Duodenal mucosa (tissue), 2 donors: Measurements from ENCODE around the gene ZNF740.

Experiments
- H3K27ac ChIP-seq: one replicate; pipeline ENCODE4 v1.7.0; 2013; ENCODE audit warnings: low read depth, low read length
- H3K27me3 ChIP-seq, 2 donors: one replicate each; pipeline ENCODE4 v1.7.0; 2013; ENCODE audit warnings: low read length in 2 of 2, control low read depth in 1 of 2; ENCODE audit not compliant: insufficient read depth in 2 of 2, control insufficient read depth in 1 of 2
- H3K36me3 ChIP-seq, 2 donors: one replicate each; pipeline ENCODE4 v1.7.0; 2013; ENCODE audit warnings: low read length in 2 of 2, control low read depth in 1 of 2; ENCODE audit not compliant: insufficient read depth in 2 of 2, control insufficient read depth in 1 of 2
- H3K4me1 ChIP-seq, 2 donors: one replicate each; pipeline ENCODE4 v1.7.0; 2013; ENCODE audit warnings: low read length in 2 of 2, control low read depth in 1 of 2; ENCODE audit not compliant: insufficient read depth in 2 of 2, control insufficient read depth in 1 of 2
- H3K4me3 ChIP-seq, 2 donors: one replicate each; pipeline ENCODE4 v1.7.0; 2013; ENCODE audit warnings: low read length in 2 of 2, low read depth in 1 of 2
- H3K9ac ChIP-seq, 2 donors: one replicate each; pipeline ENCODE4 v1.7.0; 2013; ENCODE audit warnings: low read length in 2 of 2, low read depth in 1 of 2
- H3K9me3 ChIP-seq, 2 donors: one replicate each; pipeline ENCODE4 v1.7.0; 2013; ENCODE audit warnings: low read length in 2 of 2, control low read depth in 1 of 2; ENCODE audit not compliant: control insufficient read depth in 1 of 2

Gene ZNF740

GRCh38 chr12:53231921-53232645, 51.6 kb downstream of the ZNF740 start, which contains the start of gene RARG:
Gene RARG (minus strand): TSS chr12:53232209. CDS start chr12:53227545, 4,664 bp downstream.
- no peaks in the 10 kb centered on the region for H3K9me3 ChIP-seq
- peak within 1 kb of the TSS; percentile 63 to 65 for H3K4me3 ChIP-seq
- peaks cover 6 to 7% of the 10 kb centered on the region in 2 donors for H3K27me3 ChIP-seq
- H3K27ac ChIP-seq, result peak within 1 kb of the TSS; percentile 39
- H3K9ac ChIP-seq, result peak within 1 kb of the TSS in 1 of 2 donors; percentile 51
- H3K4me1 ChIP-seq, result peaks cover 28 to 30% of the 10 kb centered on the region in 2 donors
- H3K36me3 ChIP-seq, result no peaks in the 10 kb centered on the region

GRCh38 chr12:53232646-53233461, 52.3 kb downstream of the ZNF740 start:
- H3K4me3 ChIP-seq, result peak overlapping the region; percentile 63 to 65
- no peak overlapping the region for H3K27ac ChIP-seq
- H3K9me3 ChIP-seq, result no peaks in the 10 kb centered on the region
- H3K27me3 ChIP-seq, result peaks cover 7 to 10% of the 10 kb centered on the region in 2 donors
- peaks cover 28 to 30% of the 10 kb centered on the region in 2 donors for H3K4me1 ChIP-seq
- H3K9ac ChIP-seq, result peak overlapping the region in 1 of 2 donors; percentile 15
- no peaks in the 10 kb centered on the region for H3K36me3 ChIP-seq

DNA sequence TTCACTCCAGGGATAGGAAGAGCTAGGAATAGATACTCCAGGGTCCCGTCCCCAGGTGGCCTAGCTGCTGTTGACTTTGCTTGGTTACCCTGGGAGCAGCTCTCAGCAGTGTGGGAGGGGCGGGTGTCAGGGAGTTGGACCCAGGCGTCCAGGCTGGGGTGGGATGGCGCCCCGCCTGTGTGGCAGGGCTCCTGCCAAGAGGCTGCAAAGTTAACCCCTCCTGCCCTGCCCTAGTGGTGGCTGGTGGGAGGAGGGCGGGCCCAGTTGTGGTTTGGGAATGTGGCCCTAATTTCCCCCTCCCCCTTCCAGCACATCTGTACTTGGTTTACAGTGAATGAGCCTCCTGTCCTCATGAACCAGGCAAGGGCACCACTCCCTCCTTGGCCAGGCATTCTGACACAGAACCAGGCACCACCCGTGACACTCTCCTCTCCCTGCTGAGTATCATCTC, 53.2 kb downstream of the ZNF740 start:
- Histone ChIP-seq H3K4me3 (peak overlapping the region in 1 of 2 donors; percentile 10), H3K4me1 (peaks cover 28 to 30% of the 10 kb centered on the region in 2 donors), H3K27ac (no peak overlapping the region), H3K9ac (no peak overlapping the region), H3K9me3 (no peaks in the 10 kb centered on the region), H3K36me3 (no peaks in the 10 kb centered on the region), H3K27me3 (peaks cover 7 to 10% of the 10 kb centered on the region in 2 donors)

DNA sequence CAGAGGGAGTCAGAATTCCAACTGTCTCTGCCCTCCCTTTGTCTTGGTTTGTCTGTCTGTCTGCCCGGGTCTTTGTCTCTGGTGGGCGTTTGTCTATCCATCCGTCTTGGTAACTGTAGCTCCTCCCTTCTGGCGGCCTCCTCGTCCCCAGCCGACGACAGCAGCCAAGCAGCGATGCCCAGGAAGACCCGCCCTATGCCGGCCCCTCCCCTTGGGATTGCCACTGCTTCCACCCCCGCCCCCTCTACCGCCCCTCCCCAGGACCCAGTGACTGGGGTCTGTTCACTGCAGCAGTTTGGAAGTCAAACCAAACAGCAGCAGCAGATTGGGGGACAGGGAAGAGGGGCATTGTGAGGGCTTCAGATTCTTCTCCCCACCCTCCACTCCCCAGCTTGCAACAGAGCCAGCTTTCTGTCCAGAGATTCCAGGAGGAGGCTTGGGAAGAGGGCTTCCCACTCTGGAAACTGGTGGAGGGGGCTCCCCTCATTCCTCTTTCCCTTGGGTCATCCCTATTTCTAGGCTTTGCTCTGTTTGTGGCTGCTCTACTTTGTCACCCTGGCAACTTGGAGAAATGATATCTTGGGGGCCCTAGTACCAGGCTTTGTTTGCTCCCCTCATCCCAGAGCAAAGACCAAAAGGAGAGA, 53.9 kb downstream of the ZNF740 start:
- Histone ChIP-seq H3K9ac (no peak overlapping the region), H3K4me3 (no peak overlapping the region), H3K27me3 (peaks cover 7 to 10% of the 10 kb centered on the region in 2 donors), H3K4me1 (peaks cover 28 to 30% of the 10 kb centered on the region in 2 donors), H3K27ac (no peak overlapping the region), H3K9me3 (no peaks in the 10 kb centered on the region), H3K36me3 (no peaks in the 10 kb centered on the region)

DNA sequence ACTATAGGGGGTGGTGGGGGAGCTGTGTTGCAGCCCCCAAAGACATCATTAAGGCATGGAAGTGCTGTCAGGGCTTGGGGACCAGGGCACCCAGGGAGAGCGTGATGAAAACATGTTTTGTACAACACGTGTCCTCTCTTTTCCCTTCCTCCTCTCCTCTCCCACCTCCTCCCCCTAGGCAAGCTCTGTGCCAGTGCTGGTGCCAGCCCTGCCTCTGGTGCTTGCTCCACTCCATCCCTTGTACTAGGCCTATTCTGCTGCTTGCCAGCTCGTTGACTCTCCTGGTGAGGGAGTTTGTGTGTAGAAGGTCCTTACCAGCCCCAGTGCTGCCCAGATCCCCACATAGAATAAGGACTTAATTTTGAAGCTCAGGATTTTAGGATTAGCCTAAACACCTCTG, 54.6 kb downstream of the ZNF740 start:
- H3K36me3 ChIP-seq, result no peaks in the 10 kb centered on the region
- H3K4me1 ChIP-seq, result peaks cover 28 to 30% of the 10 kb centered on the region in 2 donors
- no peak overlapping the region for H3K27ac ChIP-seq
- H3K4me3 ChIP-seq, result no peak overlapping the region
- peaks cover 7 to 10% of the 10 kb centered on the region in 2 donors for H3K27me3 ChIP-seq
- no peak overlapping the region for H3K9ac ChIP-seq
- H3K9me3 ChIP-seq, result no peaks in the 10 kb centered on the region

- no peaks in the 10 kb centered on the region for H3K36me3 ChIP-seq
- peaks cover 26% of the 10 kb centered on the region in 2 donors for H3K4me1 ChIP-seq
- no peaks in the 10 kb centered on the region for H3K9me3 ChIP-seq
- no peak overlapping the region for H3K27ac ChIP-seq
- H3K27me3 ChIP-seq, result peaks cover 7 to 10% of the 10 kb centered on the region in 2 donors
- no peak overlapping the region for H3K9ac ChIP-seq
- H3K4me3 ChIP-seq, result no peak overlapping the region
Observed at GRCh38 chr12:53235742-53236442, 55.4 kb downstream of the ZNF740 start.

DNA sequence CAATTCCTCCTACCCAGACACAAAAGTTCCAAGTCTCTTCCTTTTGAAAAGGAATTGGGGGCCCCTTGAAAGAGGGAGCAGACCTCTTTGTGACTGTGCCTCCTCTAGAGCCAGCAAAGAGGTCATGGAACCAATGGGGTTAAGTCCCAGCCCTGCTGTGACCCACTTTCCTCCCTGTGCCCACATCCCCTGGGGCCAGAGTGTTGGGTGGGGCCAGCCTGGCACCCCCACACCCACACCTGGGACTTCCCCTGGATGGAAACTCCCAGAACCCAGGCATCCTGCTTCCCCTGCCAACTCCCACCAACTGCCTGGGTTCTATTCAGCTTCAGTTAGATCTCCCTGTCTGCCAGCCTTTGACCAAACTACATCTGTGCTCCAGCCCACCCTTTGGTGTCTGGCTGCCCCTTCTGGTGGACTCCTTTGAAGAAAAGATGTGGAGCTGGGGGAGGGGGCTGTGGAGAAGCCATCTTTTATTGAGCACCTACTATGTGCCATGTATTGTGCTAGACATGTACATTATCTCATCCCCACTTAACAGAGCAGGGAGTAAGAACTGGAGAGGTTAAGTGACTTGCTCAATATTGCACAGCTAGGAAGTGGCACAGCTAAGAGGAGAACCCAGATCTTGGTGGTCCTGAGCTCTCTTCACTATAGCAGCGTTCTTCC, 56.1 kb downstream of the ZNF740 start:
- Histone ChIP-seq H3K27ac (no peak overlapping the region), H3K4me1 (peaks cover 19 to 20% of the 10 kb centered on the region in 2 donors), H3K36me3 (no peaks in the 10 kb centered on the region), H3K9ac (no peak overlapping the region), H3K9me3 (no peaks in the 10 kb centered on the region), H3K4me3 (no peak overlapping the region), H3K27me3 (peaks cover 4 to 10% of the 10 kb centered on the region in 2 donors)

- Histone ChIP-seq H3K4me3 (no peak overlapping the region), H3K27ac (no peak overlapping the region), H3K4me1 (no peaks in the 10 kb centered on the region), H3K9ac (no peak overlapping the region), H3K9me3 (no peaks in the 10 kb centered on the region), H3K27me3 (peaks cover 6 to 9% of the 10 kb centered on the region in 2 donors), H3K36me3 (no peaks in the 10 kb centered on the region)
Observed at GRCh38 chr12:53239643-53240258, 59.2 kb downstream of the ZNF740 start.
